Measurements from ENCODE around the gene FCSK.

GRCh38 chr16:70466805-70467076, 12.3 kb downstream of the FCSK start:
- TF ChIP-seq CTCF (IDR thresholded peaks at IDR 0.05 in 4 of 5, conservative IDR thresholded peaks at IDR 0.05 in 1 of 5), result no peak
- no peak for TF ChIP-seq POLR2A (IDR thresholded peaks at IDR 0.05)
